DMS53 treated with DMSO at 0.1 percent for 48 hours (cell line): Measurements from ENCODE around the gene GNAI1.

ENCODE experiments used
- DNase-seq: peaks from one replicate; lab custom pipeline; 2025; ENCODE audit not compliant: unreplicated experiment; lab: John Stamatoyannopoulos, UW

The GNAI1 gene

DNA sequence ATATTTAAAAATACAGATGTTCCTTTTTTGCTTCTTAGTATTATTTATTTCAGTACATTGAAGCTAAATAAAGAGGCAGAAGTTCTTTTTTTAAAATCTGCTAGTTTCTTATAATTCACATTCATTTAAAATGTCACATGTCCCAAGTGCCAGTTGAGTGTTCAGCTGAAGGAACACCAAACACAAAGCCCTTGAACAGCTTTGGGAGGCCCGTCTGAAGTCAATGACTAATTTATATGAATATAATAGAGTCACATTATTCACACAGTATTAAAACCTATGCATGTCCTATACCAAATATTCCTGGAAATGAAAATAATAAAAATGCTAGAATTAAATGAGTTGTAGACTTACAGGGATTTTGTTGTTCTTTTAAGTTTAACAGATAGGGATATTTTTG, 70.3 kb downstream of the GNAI1 start:
- no peak for DNase-seq

GRCh38 chr7:80206763-80207162, 72.1 kb downstream of the GNAI1 start:
- no peak for DNase-seq

- DNase-seq, result no peak
Observed at GRCh38 chr7:80207501-80207900, 72.9 kb downstream of the GNAI1 start.

DNA sequence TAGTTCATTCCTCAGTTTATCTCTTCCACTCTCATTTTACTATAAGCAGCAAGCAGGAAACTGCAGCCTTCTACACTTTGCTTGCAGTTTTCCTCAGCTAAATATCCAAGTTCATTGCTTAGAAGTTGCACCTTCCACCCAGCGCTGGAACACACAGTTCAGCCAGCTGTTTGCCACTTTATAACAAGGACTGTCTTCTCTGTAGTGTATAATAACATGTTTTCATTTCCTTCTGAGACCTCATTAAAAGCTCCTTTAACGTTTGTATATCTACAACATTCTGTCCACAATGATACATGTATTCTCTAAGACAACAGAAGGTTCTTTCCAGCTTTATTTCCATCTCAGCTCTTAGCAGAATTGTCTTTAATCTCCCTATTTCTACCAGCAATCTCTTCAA, 74.1 kb downstream of the GNAI1 start:
- DNase-seq, result no peak

- DNase-seq, result peak; percentile 98
Observed at GRCh38 chr7:80210400-80210799, 75.8 kb downstream of the GNAI1 start.

GRCh38 chr7:80213814-80214213, 79.2 kb downstream of the GNAI1 start:
- DNase-seq, result no peak

DNA sequence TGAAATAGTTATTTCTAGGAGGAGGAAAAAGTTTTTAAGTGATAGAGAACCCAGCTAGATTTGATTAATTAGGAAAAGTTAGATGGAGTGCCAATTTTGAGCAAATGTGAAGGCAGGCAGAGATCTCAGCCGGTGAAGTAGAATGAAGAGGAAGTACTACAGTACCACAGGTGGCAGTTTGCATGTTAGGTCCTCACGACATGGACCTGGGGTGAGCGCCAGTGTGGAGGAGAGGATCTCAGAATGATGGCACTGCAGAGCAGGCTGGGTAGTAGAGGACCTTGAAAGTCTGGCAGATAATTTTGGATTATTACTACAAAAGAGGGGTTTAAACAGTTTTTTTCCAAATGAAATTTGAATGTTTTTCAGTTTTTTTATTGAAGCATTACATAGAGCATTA, 81.1 kb downstream of the GNAI1 start:
- DNase-seq, result no peak

DNA sequence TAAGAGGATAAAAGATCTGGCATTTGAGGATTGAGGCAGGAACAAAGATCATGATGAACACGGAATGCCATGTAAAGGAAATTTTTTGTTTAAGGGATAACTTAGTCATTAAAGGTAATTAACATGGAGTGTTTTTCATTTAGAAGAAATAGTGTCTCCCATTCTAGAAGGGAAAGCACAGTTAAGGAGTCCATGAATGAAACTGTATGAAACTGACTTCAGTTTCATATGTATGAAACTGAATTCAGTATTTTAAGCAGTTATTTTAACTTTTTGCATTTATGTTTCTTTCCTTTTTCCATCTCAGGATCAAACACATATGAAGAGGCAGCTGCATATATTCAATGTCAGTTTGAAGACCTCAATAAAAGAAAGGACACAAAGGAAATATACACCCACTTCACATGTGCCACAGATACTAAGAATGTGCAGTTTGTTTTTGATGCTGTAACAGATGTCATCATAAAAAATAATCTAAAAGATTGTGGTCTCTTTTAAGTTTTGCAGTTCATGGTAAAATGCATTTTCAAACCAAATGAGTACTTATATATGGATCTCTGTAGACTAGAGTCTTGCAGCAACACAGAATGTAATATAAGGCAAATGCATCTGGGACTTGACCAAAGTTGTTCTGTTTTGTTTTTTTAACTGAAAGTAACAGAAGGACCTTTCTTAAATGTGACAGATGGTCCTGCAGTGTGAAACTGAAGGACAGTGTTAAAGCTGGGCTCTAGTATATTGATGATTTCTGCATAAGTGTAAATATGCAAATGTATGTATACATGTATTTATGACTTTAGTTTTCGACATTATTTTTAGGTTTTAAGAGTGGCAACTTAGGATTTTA, 82.6 kb downstream of the GNAI1 start:
- DNase-seq, result no peak

- peak; percentile 50 for DNase-seq
Observed at GRCh38 chr7:80218723-80219122, 84.1 kb downstream of the GNAI1 start.

GRCh38 chr7:80220022-80220634, 85.5 kb downstream of the GNAI1 start:
- no peak for DNase-seq

GRCh38 chr7:80224415-80224814, 89.8 kb downstream of the GNAI1 start:
- no peak for DNase-seq

GRCh38 chr7:80225361-80225760, 90.7 kb downstream of the GNAI1 start:
- DNase-seq, result no peak

- DNase-seq, result no peak
Observed at GRCh38 chr7:80226629-80227028, 92.0 kb downstream of the GNAI1 start.

DNA sequence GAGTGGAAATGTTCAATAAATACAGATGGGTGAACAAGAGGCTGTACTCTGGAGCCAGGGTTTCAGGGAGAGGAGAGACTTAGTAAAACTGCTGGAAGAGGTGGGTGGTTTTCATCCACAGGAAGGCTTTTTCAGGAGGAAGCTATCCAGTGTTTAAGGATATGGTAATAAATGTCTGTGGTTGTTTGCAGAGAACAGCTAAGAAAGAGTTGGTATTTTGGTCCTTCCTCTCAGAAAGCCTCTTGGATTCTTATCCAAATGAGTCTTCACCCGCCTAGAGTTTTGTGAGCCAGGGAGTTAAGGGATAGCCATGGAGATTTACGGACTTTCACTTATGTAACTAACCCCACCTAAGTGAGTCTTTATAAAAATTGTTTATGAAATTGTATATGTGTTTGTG, 95.7 kb downstream of the GNAI1 start:
- no peak for DNase-seq

GRCh38 chr7:80231707-80232106, 97.1 kb downstream of the GNAI1 start:
- no peak for DNase-seq

DNA sequence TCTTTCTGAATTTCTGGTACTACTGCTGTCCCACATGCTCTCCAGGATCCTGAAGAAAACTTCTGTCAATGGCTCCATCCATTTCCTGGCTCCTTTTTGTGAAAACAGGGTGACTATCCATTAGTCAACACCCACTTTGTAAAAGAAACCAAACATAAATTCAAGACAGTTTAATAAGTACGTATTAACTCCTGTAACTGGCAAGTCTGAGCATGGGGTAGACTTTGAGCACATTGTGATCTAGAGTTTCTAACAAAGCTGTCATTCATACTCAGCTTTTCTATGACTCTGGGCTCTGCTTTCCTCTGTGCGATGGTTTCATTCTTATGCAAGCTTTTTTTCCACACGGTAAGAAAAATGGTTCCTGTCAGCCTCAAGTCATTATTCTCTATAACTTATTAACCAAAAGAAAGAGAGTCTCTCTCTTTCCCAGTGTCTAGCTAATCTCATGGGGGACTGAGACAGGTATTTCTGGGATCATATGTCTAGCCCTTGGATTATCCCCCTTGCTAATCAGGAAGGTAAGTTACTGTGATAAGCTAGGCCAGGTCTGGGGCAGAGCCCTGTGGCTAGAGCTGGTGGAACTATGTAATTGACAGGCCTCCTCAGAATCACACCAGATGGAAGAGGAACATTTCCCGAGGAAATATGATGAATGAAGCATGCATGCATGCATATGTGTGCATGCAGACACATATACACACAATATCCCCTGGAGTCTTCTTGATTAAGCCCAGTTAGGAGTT, 98.5 kb downstream of the GNAI1 start:
- DNase-seq, result no peak

DNA sequence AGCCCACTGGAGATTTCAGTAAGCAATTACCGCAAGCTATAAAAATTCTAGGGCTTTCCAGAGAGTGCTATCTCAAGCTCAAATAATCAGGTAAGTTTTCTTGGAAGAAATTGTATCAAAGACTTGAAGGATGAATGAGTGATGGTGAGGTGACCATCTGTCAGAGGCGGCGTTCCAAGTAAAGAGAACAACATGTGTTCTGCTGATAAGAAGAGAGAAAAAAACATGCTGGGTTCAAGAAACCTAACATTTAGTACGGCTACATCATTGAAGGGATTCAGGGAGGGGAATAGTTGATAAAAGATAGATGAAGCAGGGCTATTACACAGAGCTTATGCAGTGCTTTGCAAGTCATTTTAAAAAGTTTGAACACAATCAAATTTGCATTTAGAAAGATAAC, 100.7 kb downstream of the GNAI1 start:
- DNase-seq, result no peak

- DNase-seq, result no peak
Observed at GRCh38 chr7:80236681-80237080, 102.0 kb downstream of the GNAI1 start.

GRCh38 chr7:80240265-80241025, 105.8 kb downstream of the GNAI1 start:
- DNase-seq, result no peak

- DNase-seq, result no peak
Observed at GRCh38 chr7:80241671-80242070, 107.0 kb downstream of the GNAI1 start.

- DNase-seq, result no peak
Observed at GRCh38 chr7:80243425-80243824, 108.8 kb downstream of the GNAI1 start.
